Measurements from ENCODE around the gene FAM120AOS.

GRCh38 chr9:93486268-93486667 is 32.9 kb upstream of the FAM120AOS start:
- TF ChIP-seq CTCF (conservative IDR thresholded peaks at IDR 0.05), result no peak
- TF ChIP-seq ZFX (IDR thresholded peaks at IDR 0.05), result no peak

All from C4-2B (cell line).